GM18868 (cell line): ENCODE data around the gene ADAMTS2.

ENCODE experiments used
- ATAC-seq: cut with Tn5 transposase; IDR thresholded peaks from one replicate; pipeline ENCODE4 v1.9.1; 2021; ENCODE audit warnings: mild to moderate bottlenecking, moderate library complexity; ENCODE audit not compliant: unreplicated experiment

ADAMTS2 gene

DNA sequence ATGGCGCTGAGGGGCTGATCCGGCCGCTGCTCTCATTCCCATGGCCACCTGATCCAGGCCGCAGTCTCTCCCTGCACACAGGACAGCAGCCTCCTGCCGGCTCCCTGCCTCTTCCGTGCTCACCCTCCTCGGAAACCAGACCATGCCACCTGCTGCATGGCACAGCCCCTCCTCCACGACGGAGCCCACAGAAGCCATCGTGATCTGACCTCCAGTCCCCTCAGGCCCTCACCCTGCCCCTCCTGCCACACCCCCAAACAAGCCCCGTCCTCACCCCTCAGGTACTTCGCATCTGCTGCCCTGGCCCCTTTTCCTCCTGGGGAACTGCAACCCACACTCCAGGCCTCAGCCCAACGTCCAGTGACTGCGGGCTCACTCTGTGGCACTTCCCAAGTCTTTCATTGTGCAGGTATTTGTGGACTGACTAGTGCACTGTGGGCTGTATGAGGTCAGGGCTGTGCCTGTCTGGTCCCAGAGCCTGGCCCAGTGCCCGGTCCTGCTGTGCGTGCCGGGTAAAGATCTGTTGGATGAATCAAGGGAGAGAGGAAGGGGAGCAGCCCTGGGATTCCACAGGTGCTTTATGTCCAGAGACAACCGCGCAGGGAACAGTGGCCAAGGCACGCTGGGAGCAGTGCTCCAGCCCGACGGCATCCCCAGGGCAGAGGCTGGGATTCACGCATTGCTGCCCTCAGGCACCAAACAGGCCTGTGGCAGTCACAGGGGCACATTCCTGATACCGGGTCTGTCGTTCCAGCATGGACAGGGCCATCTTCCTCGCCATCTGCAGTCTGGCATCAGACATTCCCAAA, 86.1 kb downstream of the ADAMTS2 start:
- no peak for ATAC-seq

DNA sequence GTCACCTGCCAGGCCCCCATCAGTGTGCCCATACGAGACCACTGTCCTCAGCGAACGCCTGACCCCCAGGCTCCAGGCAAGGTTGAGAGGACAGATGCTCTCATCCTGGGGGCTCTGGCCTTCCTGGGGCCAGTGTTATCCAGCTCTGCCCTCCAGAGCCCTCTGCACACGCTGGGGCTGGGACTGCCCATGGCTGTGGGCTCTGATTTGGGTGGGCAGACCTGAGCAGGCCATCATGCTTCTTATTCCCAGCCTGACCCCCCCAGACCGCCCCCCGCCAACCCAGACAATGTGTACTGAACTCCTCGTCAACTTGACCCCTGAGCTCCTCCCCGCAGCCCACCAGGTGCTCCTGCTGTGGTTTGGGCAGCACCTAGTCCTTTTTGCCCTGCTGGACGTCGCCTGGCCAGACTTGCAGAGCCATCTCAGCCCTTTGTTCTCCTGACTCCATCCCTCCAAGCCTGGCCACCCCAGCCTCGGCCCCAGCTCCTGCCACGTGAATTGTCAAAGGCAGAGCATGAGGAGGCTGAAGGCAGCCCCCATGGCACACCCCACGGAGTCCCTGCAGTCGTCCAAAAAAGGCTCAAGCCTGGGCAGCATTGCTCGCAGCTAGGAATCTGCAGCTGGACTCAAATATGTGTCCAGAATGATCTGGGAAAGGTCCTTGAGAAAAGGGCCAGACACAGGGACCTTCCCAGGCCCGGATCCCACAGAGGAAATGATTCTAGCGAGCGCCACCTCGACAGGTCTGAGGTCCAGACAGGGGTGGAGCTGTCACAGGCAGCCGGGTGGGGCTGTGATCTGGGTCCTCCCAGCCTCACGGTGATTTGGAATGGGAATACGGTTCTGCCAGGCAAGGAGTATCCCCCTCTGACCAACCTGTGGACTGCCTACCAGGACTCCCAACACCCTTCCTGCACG, 87.0 kb downstream of the ADAMTS2 start:
- ATAC-seq = no peak

DNA sequence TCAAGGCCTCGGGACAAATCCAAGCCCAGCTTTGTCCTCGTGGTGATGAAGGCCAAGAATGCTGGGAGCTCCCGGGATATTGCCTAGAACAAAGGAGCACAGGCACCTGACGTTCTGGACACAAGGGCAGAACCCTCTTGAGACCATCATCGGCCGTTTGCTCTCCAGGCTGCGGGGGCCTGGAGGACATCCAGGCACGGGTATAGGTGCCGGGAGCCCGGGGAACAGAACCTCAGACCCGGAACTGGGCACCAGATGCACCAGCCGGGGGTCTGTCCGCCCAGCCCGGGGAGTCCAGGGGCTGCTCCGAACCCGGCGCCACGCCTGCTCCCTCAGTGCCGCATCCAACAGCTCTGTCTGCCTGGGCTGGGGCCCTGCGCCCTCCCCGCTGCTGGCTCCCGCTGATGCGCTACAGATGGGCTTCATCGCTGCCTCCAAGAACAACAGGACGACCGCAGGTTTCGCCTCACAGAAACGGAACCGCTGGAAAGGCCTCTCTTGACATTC, 88.0 kb downstream of the ADAMTS2 start:
- no peak for ATAC-seq

DNA sequence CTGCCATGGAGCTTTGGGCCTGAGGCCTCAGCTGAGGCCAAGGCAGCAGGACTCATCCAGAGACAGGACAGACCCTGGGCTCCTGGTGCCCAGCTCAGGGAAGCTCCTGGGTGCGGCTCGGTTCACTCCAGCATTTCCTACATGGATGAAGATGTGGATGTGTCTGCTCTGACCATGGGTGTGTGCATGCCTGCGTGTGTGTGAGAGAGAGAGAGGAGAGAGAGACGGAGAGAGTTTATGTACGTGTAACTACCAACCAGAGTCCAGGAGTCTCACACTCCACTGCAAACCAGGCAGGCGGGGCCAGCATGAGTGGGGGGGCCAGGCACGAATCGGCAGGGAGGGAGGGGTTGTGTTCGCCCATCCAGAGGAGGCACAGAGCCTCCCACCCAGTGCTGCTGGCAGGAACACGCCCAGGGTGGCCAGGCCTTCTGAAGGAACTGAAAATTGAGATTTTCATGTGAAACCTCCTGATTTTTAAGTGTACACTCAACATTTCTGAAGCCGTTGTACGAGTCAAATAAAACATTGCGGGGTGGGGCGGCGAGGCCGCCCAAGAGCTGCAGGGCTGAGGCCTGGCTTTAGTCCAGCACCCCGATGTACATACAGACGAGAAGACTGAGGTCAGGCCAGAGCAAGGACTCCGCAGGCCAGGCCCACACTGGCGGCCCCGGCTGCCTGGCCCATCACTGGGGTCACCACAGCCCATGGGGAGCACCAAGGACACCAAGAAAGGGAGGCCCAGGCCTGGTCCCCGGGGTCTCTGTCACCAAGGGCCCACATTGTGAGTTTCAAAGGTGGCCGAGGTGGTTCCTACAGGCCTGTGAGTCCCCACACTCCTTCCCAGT, 88.7 kb downstream of the ADAMTS2 start:
- ATAC-seq = no peak

DNA sequence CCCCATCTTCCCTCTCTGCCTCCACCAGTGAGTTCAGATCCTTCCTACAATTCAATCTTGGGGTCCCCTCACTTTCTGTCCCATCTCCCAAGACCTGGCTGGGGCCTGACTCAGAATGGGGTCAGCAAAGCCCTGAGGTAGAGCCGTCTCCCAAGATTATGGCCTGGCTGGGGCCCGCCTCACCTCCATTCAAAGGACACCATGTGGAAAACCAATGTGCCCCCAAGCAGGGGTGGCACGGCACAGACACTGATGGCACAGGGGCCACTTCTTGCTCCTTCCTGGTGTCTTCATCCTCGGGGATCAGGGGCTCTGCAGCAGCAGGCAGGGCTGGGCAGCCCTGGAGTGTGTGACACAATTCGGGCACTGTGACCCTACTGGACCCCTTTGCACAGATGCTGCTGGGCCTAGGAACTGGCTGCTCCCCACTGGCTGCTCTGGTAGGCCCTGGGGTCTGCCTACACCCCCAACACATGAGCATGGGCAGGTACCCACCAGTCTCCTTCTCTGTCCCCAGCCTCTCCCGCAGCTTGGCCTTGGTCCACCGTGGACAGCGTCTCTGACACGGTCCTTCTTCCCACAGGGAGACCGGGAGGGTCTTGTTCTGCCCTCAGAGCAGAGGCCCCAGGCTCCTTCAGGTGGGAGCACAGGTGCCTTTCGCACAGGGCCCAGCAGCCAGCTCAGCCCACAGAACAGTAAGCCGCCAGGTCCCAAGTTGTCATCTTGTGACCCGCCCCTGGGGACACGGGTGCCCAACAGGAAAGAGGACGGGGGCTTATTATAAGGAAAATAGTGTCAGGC, 89.5 kb downstream of the ADAMTS2 start:
- ATAC-seq = no peak

DNA sequence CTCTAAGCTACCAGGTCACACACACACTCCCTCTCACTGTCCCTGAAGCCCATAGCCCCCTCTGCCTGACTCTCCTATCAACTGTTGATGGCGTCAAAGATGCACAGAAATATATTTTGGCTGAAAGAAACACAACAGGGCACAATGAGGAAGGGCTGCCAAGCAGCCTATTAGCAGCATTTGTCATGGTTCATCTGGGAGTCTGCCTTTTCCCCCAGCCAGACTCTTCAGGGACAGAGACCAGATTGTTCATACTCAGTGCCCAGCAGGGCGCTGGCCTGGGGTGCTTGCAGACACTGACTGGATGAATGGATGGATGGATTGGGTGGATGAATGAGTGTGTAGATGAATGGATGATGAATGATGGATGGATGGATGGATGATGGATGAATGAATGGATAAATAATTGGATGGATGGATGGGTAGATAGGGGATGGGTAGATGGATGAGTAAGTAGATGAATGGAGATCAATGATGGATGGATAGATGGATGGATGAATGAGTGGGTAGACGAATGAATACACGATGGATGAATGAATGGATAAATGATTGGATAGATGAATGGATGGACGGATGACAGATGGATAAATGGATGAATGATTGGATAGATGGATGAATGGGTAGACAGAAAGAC, 90.5 kb downstream of the ADAMTS2 start:
- no peak for ATAC-seq

DNA sequence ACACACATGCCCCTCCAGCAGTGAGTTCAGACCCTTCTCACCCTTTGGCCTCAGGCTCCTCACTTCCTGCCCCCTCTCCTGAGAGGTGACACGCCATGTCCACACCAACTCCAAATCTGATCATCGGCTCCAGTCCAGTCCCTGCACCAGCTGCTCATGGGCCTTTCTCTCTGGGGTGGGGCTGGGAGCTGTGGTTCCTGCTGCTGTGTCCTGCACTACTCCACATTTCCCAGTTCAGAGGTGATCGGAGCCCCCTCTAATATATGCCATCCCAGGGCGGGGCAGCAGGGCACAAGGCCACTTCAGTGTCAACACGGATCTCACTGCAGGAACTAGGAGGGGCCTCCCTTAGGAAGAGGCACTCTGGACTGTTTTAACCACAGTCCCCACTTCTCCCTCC, 91.5 kb downstream of the ADAMTS2 start:
- ATAC-seq = no peak

DNA sequence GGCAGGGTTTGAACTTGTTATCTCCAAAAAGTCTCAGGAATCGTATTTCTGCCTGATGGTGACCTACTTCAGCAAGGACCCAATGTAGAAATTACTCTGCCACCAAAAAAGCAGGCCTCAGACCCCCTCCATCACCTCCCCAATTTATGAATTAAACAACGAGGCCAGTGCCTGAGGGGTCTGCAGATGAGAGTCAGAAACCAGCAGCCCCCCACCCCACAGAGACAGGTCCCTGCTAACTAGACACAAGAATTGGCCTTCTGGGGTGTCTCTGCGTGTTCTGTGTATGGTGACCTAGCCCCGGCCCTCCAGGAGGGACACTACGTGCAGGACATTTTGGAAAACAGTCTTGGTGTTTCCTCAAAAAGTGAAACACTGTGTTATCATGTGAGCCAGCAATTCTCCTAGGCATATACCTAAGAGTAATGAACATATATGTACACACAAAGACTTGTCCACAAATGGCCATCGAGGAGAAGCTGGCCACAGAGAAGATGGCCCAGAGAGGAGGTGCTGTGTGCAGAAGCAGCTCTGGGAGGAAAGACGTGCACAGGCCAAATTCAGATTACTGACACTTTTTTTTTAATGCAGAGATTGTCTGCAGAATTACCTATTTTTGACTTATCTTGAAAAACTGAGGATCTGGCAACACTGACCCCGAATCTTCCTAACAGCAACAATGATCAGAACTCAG, 93.8 kb downstream of the ADAMTS2 start:
- ATAC-seq = no peak

DNA sequence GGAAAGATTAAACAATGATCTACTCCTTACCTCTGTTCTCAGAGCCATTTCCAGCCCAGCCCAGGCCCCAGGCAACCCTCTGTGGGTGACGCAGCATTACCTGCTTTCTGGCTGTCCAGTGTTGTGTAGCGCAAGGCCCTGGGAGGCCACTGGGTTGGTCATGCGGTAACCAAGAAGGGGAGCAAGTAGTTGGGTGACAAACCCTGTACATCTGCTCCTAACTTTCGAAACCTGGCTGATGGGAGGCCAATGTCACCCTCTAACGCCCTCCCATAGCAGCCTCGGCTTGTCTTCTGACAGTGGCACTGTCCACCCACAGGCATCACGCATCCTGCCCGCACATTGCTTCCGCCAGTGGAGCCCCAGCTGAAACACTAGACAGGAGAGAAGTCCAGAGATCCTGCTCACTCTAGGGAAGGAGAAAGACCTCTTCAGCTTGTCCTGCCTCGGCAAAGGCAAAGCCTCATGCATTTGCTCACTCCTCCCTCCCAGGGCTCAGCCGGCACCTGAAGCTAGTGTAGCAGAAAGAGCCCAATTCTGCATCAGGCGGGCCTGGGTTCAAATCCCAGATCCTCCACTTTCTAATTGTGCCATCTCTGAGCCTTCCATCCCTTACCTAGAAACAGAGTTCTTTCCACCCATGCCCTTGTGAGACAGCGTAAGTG, 94.6 kb downstream of the ADAMTS2 start:
- ATAC-seq = no peak

DNA sequence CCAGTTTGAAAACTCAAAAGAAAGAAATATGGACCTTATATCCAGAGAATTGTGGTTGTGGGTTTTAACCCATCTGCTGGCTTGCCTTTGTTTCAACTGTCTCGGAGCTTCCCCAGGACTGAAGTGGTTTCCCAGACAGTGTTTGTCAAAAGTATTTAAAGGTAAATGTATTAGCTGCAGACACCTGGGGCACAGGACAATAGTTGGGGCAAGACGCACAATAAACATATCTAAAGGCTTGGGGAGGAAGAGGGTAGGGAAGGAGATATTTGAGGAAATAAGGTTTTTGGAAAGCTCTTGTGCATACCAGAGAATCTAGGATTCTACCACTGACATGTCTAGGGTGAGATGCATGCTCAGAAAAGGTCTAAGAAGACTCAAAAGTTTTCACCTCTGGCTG, 99.0 kb downstream of the ADAMTS2 start:
- ATAC-seq = no peak

DNA sequence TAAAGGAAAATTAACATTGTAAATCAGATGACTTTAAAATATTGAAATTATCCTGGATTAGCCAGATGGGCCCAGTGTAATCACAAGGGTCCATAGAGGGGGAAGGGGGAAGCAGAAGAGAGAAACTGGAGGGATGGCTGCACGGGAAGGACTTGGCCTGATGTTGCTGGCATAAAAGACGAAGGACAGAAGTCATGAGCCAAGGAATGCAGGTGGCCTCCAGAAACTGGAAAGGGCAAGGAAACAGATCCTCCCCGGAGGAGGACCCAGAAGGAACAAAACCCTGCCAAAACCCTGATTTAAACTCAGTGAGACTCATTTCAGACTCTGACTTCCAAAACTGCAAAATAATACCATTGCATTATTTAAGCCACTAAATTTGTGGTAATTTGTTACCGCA, 100.2 kb downstream of the ADAMTS2 start:
- ATAC-seq = no peak

DNA sequence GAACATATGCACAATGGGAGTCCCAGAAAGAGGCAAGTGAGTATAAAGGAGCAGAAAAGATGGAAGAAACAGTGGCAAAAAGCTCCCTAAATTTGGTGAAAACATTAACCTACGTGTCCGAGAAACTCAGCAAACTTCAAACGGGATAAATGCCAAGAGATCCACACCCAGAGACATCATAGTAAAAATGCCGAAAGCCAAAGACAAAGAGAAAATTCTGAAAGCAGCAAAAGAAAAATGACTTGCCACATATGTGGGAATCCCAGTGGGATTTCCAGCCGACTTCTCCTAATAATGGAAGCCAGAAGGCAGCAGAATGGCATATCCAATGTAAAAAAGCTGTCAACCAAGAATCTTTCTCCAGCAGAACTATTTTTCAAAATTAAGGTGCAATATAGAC, 101.2 kb downstream of the ADAMTS2 start:
- ATAC-seq = no peak

DNA sequence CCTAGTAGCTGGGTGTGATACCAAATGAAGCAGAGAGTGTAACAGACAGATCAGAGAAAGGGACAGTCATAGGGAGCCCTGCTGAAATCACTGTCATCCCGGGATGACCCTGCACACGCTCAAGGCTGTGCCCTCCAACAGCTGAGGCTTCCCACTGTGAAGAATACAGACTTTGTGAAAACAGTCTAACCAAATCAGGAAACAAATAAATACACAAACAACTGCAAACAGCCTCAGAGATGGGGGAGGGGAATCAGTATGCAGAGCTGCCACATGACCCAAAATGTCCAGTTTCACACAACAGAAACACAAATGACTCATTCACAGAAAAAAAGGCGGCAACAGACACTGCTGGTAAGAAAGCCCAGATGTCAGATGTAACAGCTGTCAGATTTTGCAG, 101.9 kb downstream of the ADAMTS2 start:
- no peak for ATAC-seq

DNA sequence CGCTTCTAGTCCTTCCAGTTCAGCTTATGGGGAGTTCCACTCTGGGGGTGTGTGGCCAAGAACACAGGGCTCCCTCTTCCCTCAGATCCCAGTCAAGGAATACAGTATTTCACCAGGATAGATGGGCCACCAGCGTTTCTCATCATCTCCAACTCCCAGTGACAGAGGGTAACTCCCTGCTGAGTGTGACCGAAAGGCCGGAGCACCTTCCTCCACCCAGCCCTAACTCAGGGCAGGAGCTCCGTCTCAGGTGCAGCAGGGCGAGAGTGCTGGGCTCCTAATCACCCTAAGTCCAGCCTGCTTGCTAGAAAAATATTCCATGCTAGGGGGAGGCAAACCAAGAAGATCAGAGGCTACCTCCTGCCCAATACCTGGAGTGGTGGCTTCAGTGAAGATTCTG, 102.6 kb downstream of the ADAMTS2 start:
- no peak for ATAC-seq

DNA sequence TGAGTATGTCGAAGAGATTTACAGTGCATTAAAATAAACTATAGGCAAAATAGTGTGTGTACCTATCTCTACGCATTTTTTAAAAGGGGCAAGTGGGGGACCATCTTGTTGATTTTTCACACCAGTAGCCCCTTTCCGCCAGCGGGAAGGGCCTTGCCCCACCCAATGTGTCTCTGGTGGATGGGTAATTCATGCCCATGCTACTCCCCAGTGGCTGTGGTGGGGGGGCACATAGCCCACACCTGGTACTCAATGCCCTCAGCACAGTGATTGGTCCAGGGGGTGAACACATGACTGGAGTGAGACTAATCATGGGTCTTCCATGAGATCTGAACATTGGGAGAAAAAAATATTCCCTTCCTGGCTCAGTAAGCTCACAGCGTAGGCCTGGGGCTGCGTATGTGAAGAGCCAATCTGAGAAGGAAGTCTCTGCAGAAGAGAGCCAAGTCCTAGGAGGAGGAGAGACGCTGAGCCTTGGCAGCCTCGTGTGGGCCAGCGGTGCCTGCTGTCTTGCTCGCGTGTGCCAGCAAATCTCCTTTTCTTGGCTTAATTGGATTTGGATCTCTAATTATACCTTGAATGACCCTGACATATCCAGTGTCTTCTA, 103.4 kb downstream of the ADAMTS2 start:
- no peak for ATAC-seq

DNA sequence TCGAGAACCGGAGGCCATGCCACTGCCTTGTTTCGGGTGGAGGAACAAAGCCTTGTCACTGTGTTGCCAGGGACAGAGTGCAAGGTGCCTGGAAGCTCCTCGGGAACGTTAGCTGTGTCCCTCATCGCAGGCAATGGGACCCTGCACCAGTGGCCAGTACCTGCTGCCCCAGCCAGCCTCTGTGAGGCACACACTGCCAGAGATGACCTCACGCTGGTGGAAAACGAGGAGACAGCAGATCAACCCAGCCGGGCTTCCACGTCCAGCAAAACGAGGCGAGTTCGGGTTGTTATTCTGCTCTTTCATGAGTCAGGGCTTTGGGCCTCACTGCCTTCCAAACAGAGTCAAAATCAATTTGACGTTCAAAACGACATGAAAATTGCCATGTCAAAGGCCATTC, 104.1 kb downstream of the ADAMTS2 start:
- no peak for ATAC-seq

DNA sequence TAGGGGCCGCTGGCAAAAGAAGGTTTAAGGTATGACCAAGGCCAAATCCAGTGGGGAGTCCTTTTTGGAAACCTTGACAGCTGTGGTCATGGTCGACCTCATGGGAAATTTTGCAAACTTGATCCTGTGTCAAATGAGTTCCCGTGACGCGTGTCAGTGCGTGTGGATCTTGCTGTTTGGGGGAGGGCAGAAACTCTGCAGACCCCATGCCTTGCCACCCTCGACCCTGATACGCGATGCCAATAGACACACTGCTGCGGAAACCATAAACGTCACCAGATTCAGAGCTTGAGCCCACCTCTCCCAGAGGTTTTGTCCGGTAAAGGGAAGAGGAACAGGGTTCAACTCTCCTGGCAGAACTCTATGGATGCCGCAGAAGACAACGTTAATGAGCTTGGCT, 104.7 kb downstream of the ADAMTS2 start:
- ATAC-seq = no peak
